HCT116 (cell line): ENCODE data around the gene ZBTB16. TPM values are rescaled to one million over a fixed set of nuclear protein-coding genes. Genes with fewer than 3 reads are reported as not detected.

Experiments used
- ATAC-seq: fragments of 200-7000 bp; cut with Tn5 transposase; 2 replicates; pipeline ENCODE4 v1.9.1; 2020; ENCODE audit warnings: mild to moderate bottlenecking, moderate library complexity
- BruUV-seq: library from RNA; stranded (reverse); fragments of 400-500 nt; replicated peaks from 2 replicates; lab custom pipeline; 2021; lab: Mats Ljungman, UMichigan
- CTCF ChIA-PET: fragments of 300-600 bp; sonication (Branson Sonifier 250); formaldehyde crosslinking; loops from one replicate; lab custom pipeline; 2021; ENCODE audit warnings: antibody characterized with exemption; lab: Charles Lee
- POLR2A ChIA-PET: fragments of 300-600, 350-600 bp; sonication (Branson Sonifier 250); formaldehyde crosslinking; loops from one replicate; lab custom pipeline; 2021; ENCODE audit warnings: antibody characterized with exemption; lab: Charles Lee
- RAD21 ChIA-PET, 2 experiments: fragments of 300-600 bp; sonication (Branson Sonifier 250); formaldehyde crosslinking; loops; one replicate each; lab custom pipeline; 2023; ENCODE audit warnings: low total read pairs in 2 of 2; ENCODE audit not compliant: uncharacterized antibody in 2 of 2, unreplicated experiment in 2 of 2, low non-redundant PET in 1 of 2; lab: Charles Lee
- DNase-seq: peaks from one replicate; pipeline ENCODE4 v3.0.0-alpha.2; 2010; ENCODE audit warnings: low read depth, low spot score
- H2AFZ ChIP-seq: fragments of 200-600 bp; shearing (Covaris generic), sonication (generic); 2 replicates; pipeline ENCODE4 v1.6.1; 2017; ENCODE audit warnings: low read depth, mixed run types, mixed read lengths, antibody characterized with exemption, low read length; ENCODE audit not compliant: poor library complexity, severe bottlenecking
- H3K27ac ChIP-seq: 2 replicates; pipeline ENCODE4 v1.5.1; 2012; ENCODE audit warnings: low read depth, low read length
- H3K27me3 ChIP-seq: fragments of 200-600 bp; sonication (generic); 2 replicates; pipeline ENCODE4 v1.6.1; 2016; ENCODE audit warnings: mixed run types, low read length, mixed read lengths; ENCODE audit not compliant: insufficient read depth
- H3K36me3 ChIP-seq, 2 experiments: fragments of 200-500 bp in 1 of 2; fragments of 200-600 bp in 1 of 2; sonication (Bioruptor generic) in 1 of 2; sonication (generic) in 1 of 2; 2 replicates each; pipeline versions ENCODE4 v1.5.1 to v1.6.1; 2014 to 2016; ENCODE audit warnings: low read length in 2 of 2, inconsistent platforms in 1 of 2, mixed read lengths in 1 of 2, mixed run types in 1 of 2; ENCODE audit not compliant: insufficient read depth in 2 of 2, control insufficient read depth in 1 of 2
- H3K4me1 ChIP-seq, 2 experiments: fragments of 200-600 bp in 1 of 2; sonication (generic) in 1 of 2; 2 replicates each; pipeline versions ENCODE4 v1.5.1 to v1.6.1; 2012 to 2017; ENCODE audit warnings: low read length in 2 of 2, inconsistent platforms in 1 of 2, mild to moderate bottlenecking in 1 of 2, mixed read lengths in 1 of 2, mixed run types in 1 of 2, moderate library complexity in 1 of 2; ENCODE audit not compliant: insufficient read depth in 2 of 2, control insufficient read depth in 1 of 2
- H3K4me2 ChIP-seq: fragments of 200-600 bp; sonication (generic); 2 replicates; pipeline ENCODE4 v1.6.1; 2017; ENCODE audit warnings: mixed run types, low read length, mixed read lengths
- H3K4me3 ChIP-seq, 2 experiments: fragments of 200-600 bp in 1 of 2; sonication (generic) in 1 of 2; replicated peaks in 1 of 2; 2 replicates each; pipeline ENCODE4 v1.5.1; 2011 to 2016; ENCODE audit warnings: low read length in 2 of 2, control low read depth in 1 of 2, low read depth in 1 of 2, mild to moderate bottlenecking in 1 of 2, mixed read lengths in 1 of 2, mixed run types in 1 of 2
- H3K79me2 ChIP-seq: fragments of 200-600 bp; sonication (generic); 2 replicates; pipeline ENCODE4 v1.6.1; 2017; ENCODE audit warnings: mild to moderate bottlenecking, mixed run types, low read length, moderate library complexity, mixed read lengths; ENCODE audit not compliant: insufficient read depth
- H3K9ac ChIP-seq: fragments of 200-600 bp; sonication (generic); 2 replicates; pipeline ENCODE4 v1.6.1; 2016; ENCODE audit warnings: low read length, mixed read lengths
- H3K9me2 ChIP-seq: fragments of 200-600 bp; sonication (generic), shearing (Covaris generic); 2 replicates; pipeline ENCODE4 v1.6.1; 2017; ENCODE audit warnings: mixed run types, mild to moderate bottlenecking, moderate library complexity; ENCODE audit not compliant: insufficient read depth
- H3K9me3 ChIP-seq, 2 experiments: fragments of 200-500 bp in 1 of 2; fragments of 200-600 bp in 1 of 2; sonication (Bioruptor generic) in 1 of 2; sonication (generic) in 1 of 2; 2 replicates each; pipeline ENCODE4 v1.6.1; 2014 to 2017; ENCODE audit warnings: low read length in 2 of 2, mixed read lengths in 2 of 2, inconsistent platforms in 1 of 2, low read depth in 1 of 2, mild to moderate bottlenecking in 1 of 2, mixed run types in 1 of 2, moderate library complexity in 1 of 2; ENCODE audit not compliant: control insufficient read depth in 1 of 2, insufficient read depth in 1 of 2
- H4K20me1 ChIP-seq: fragments of 200-600 bp; sonication (generic), shearing (Covaris generic); 2 replicates; pipeline ENCODE4 v1.6.1; 2017; ENCODE audit warnings: mixed run types, mild to moderate bottlenecking, moderate library complexity; ENCODE audit not compliant: insufficient read depth
- CEBPB ChIP-seq: IDR thresholded peaks from 2 replicates; pipeline ENCODE4 v1.6.1; 2012; ENCODE audit warnings: low read depth
- EZH2phosphoT487 ChIP-seq: fragments of 200-600 bp; IDR thresholded peaks from 2 replicates; pipeline ENCODE4 v1.6.1; 2018; ENCODE audit warnings: antibody characterized with exemption, borderline replicate concordance
- FOSL1 ChIP-seq: IDR thresholded peaks from 2 replicates; pipeline ENCODE4 v1.6.1; 2012; ENCODE audit warnings: low read depth
- POLR2AphosphoS5 ChIP-seq: IDR thresholded peaks from 2 replicates; pipeline ENCODE4 v1.6.1; 2011; ENCODE audit warnings: mild to moderate bottlenecking, low read depth, low read length, moderate library complexity
- RAD21 ChIP-seq: IDR thresholded peaks from 2 replicates; pipeline ENCODE4 v1.6.1; 2012; ENCODE audit warnings: low read depth, mild to moderate bottlenecking
- SIN3A ChIP-seq: IDR thresholded peaks from 2 replicates; pipeline ENCODE4 v1.6.1; 2012; ENCODE audit warnings: low read depth
- SP1 ChIP-seq: IDR thresholded peaks from 2 replicates; pipeline ENCODE4 v1.6.1; 2012; ENCODE audit warnings: low read depth
- TCF7L2 ChIP-seq: IDR thresholded peaks from 2 replicates; pipeline ENCODE4 v1.7.0; 2011; ENCODE audit warnings: borderline replicate concordance, inconsistent platforms; ENCODE audit not compliant: insufficient read depth, insufficient read length; ENCODE audit errors: extremely low read depth
- YY1 ChIP-seq: IDR thresholded peaks from 2 replicates; pipeline ENCODE4 v1.6.1; 2011; ENCODE audit warnings: low read length, low read depth, moderate library complexity, mild to moderate bottlenecking; ENCODE audit not compliant: insufficient replicate concordance; ENCODE audit errors: extremely low read depth
- intact Hi-C: fragments of 100-400 bp; cut with micrococcal nuclease; formaldehyde crosslinking; loops from 2 replicates; pipeline ENCODE4 v1.10.0; 2022
- total RNA-seq: library from RNA; stranded (reverse); gene quantifications from one replicate; pipeline ENCODE4 v1.2.1, GENCODE V29; 2021; ENCODE audit not compliant: unreplicated experiment
- TF ChIP-seq, protein P1 (sequence below), 3 experiments: fragments of 200-600 bp in 1 of 3; sonication (generic) in 1 of 3; IDR thresholded peaks in 2 of 3; conservative IDR thresholded peaks in 1 of 3; 2 replicates each; pipeline ENCODE4 v1.5.1; 2012 to 2017; ENCODE audit warnings: low read depth in 2 of 3, low read length in 2 of 3, antibody characterized with exemption in 1 of 3, borderline replicate concordance in 1 of 3, control low read depth in 1 of 3, mild to moderate bottlenecking in 1 of 3, mixed read lengths in 1 of 3, mixed run types in 1 of 3, moderate library complexity in 1 of 3; ENCODE audit not compliant: insufficient read depth in 1 of 3
- TF ChIP-seq, protein P2 (sequence below): IDR thresholded peaks from 2 replicates; pipeline ENCODE4 v1.6.1; 2012; ENCODE audit warnings: low read depth
- TF ChIP-seq, protein P3 (sequence below): IDR thresholded peaks from 2 replicates; pipeline ENCODE4 v1.6.1; 2011; ENCODE audit warnings: mild to moderate bottlenecking, low read length, moderate library complexity; ENCODE audit not compliant: insufficient replicate concordance; ENCODE audit errors: extremely low read depth

ZBTB16 gene
- total RNA-seq, 1 experiment from 2014 or later: 0.30 TPM

DNA sequence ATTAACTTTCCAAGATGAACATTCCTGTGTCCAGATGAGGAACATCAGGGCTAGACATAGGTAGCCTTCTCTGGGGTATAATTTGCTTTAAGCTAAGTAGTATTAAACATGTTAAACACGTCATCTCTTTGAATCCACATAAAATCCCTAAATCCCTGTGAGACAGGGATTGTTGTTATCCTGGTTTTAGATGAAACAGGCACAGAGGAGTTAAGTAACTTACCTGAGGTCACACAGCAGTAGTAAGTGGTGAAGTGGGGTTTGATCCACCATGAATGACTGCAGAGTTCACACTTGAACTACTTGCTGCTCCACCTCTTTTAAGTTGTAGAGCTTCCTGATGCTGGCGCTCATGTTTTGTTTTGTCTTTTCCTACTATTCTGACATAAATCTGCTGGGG lies 154.1 kb downstream of the ZBTB16 start:
- no peak for TF ChIP-seq YY1
- TF ChIP-seq RAD21: no peak
- no peak for TF ChIP-seq POLR2AphosphoS5
- TF ChIP-seq, protein P1, sequence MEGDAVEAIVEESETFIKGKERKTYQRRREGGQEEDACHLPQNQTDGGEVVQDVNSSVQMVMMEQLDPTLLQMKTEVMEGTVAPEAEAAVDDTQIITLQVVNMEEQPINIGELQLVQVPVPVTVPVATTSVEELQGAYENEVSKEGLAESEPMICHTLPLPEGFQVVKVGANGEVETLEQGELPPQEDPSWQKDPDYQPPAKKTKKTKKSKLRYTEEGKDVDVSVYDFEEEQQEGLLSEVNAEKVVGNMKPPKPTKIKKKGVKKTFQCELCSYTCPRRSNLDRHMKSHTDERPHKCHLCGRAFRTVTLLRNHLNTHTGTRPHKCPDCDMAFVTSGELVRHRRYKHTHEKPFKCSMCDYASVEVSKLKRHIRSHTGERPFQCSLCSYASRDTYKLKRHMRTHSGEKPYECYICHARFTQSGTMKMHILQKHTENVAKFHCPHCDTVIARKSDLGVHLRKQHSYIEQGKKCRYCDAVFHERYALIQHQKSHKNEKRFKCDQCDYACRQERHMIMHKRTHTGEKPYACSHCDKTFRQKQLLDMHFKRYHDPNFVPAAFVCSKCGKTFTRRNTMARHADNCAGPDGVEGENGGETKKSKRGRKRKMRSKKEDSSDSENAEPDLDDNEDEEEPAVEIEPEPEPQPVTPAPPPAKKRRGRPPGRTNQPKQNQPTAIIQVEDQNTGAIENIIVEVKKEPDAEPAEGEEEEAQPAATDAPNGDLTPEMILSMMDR (IDR thresholded peaks at IDR 0.05 in 2 of 3, conservative IDR thresholded peaks at IDR 0.05 in 1 of 3; ENCODE audit: borderline replicate concordance in 1 of 3, insufficient read depth in 1 of 3, low read depth in 2 of 3, low read length in 2 of 3): no peak
- ChIA-PET POLR2A (no interaction called here), RAD21 (no interaction called here), CTCF (no interaction called here)
- intact Hi-C loops: no loop called here
- no TSS peak for BruUV-seq
- ATAC-seq (no peak), DNase-seq (no peak)
- no peaks in the 10 kb centered on the region for H3K4me1 ChIP-seq
- no peaks in the 10 kb centered on the region for H3K9me3 ChIP-seq
- no peaks in the 10 kb centered on the region for H3K79me2 ChIP-seq
- H3K4me2 ChIP-seq: no peak overlapping the region
- H4K20me1 ChIP-seq: no peaks in the 10 kb centered on the region
- H3K27ac ChIP-seq: no peak overlapping the region
- H2AFZ ChIP-seq: no peak overlapping the region
- peaks cover 20% of the 10 kb centered on the region for H3K27me3 ChIP-seq
- no peak overlapping the region for H3K4me3 ChIP-seq
- H3K9me2 ChIP-seq: no peaks in the 10 kb centered on the region
- H3K9ac ChIP-seq: no peak overlapping the region
- no peaks in the 10 kb centered on the region for H3K36me3 ChIP-seq

DNA sequence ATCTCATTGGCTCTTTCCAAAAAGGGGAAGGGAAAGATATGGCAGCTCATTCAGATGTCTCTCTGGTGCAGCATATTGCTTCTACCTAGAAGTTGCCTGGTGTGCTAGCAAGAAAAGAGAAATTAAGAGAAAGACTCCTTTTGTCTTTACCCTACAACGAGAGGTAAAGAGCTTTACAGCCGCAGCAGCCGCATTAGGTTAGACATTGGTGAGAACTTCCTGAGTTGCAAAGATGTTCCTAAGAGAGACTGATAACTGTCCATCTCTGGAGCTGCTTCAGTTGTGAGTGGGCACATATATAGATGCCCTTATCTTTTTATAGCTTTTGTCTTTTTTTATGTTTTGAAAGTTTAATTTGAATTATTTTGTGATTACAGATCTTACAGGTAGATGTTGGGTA lies 155.9 kb downstream of the ZBTB16 start:
- DNase-seq: no peak
- no peaks in the 10 kb centered on the region for H3K36me3 ChIP-seq
- ChIA-PET POLR2A (no interaction called here), RAD21 (no interaction called here), CTCF (no interaction called here)
- no peak overlapping the region for H3K27ac ChIP-seq
- intact Hi-C loops: no loop called here
- no peak overlapping the region for H3K9ac ChIP-seq
- no peak for ATAC-seq
- no peaks in the 10 kb centered on the region for H3K9me3 ChIP-seq
- peaks cover 13% of the 10 kb centered on the region; the same call in 1 of the 2 replicates for H3K27me3 ChIP-seq
- no peaks in the 10 kb centered on the region for H4K20me1 ChIP-seq
- H3K4me1 ChIP-seq: no peaks in the 10 kb centered on the region
- no peak overlapping the region for H2AFZ ChIP-seq
- H3K4me2 ChIP-seq: no peak overlapping the region
- H3K4me3 ChIP-seq: no peak overlapping the region
- H3K9me2 ChIP-seq: no peaks in the 10 kb centered on the region
- BruUV-seq: no TSS peak
- no peaks in the 10 kb centered on the region for H3K79me2 ChIP-seq
- TF ChIP-seq CEBPB (no peak), SP1 (no peak), TCF7L2 (no peak), EZH2phosphoT487 (no peak), POLR2AphosphoS5 (no peak), SIN3A (no peak), FOSL1 (no peak)
- TF ChIP-seq, protein P2, sequence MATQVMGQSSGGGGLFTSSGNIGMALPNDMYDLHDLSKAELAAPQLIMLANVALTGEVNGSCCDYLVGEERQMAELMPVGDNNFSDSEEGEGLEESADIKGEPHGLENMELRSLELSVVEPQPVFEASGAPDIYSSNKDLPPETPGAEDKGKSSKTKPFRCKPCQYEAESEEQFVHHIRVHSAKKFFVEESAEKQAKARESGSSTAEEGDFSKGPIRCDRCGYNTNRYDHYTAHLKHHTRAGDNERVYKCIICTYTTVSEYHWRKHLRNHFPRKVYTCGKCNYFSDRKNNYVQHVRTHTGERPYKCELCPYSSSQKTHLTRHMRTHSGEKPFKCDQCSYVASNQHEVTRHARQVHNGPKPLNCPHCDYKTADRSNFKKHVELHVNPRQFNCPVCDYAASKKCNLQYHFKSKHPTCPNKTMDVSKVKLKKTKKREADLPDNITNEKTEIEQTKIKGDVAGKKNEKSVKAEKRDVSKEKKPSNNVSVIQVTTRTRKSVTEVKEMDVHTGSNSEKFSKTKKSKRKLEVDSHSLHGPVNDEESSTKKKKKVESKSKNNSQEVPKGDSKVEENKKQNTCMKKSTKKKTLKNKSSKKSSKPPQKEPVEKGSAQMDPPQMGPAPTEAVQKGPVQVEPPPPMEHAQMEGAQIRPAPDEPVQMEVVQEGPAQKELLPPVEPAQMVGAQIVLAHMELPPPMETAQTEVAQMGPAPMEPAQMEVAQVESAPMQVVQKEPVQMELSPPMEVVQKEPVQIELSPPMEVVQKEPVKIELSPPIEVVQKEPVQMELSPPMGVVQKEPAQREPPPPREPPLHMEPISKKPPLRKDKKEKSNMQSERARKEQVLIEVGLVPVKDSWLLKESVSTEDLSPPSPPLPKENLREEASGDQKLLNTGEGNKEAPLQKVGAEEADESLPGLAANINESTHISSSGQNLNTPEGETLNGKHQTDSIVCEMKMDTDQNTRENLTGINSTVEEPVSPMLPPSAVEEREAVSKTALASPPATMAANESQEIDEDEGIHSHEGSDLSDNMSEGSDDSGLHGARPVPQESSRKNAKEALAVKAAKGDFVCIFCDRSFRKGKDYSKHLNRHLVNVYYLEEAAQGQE: no peak
- TF ChIP-seq, protein P3, sequence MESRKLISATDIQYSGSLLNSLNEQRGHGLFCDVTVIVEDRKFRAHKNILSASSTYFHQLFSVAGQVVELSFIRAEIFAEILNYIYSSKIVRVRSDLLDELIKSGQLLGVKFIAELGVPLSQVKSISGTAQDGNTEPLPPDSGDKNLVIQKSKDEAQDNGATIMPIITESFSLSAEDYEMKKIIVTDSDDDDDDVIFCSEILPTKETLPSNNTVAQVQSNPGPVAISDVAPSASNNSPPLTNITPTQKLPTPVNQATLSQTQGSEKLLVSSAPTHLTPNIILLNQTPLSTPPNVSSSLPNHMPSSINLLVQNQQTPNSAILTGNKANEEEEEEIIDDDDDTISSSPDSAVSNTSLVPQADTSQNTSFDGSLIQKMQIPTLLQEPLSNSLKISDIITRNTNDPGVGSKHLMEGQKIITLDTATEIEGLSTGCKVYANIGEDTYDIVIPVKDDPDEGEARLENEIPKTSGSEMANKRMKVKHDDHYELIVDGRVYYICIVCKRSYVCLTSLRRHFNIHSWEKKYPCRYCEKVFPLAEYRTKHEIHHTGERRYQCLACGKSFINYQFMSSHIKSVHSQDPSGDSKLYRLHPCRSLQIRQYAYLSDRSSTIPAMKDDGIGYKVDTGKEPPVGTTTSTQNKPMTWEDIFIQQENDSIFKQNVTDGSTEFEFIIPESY: no peak
